Stomach (tissue), 4 donors: ENCODE data around the gene C9orf50.

Source experiments
- CTCF ChIP-seq, 7 experiments: fragments of 450-650 bp in 4 of 7; fragments of 200-600 bp in 3 of 7; sonication (generic) in 3 of 7; IDR thresholded peaks; one replicate each; pipeline ENCODE4 v1.5.1; 2016 to 2019; ENCODE audit warnings: antibody characterized with exemption in 7 of 7, control low read depth in 2 of 7, mild to moderate bottlenecking in 1 of 7
- POLR2AphosphoS5 ChIP-seq, 3 donors: sonication (generic); formaldehyde crosslinking; IDR thresholded peaks; one replicate each; pipeline ENCODE4 v1.6.1; 2016; ENCODE audit warnings: antibody characterized with exemption in 3 of 3

GRCh38 chr9:129591916-129592315, 29.0 kb downstream of the C9orf50 start:
- TF ChIP-seq CTCF (IDR thresholded peaks at IDR 0.05) (no peak), POLR2AphosphoS5 (IDR thresholded peaks at IDR 0.05) (no peak)
